IMR-90 (cell line): ENCODE results near the gene ZNF341. TPM values are rescaled to one million over a fixed set of nuclear protein-coding genes. Genes with fewer than 3 reads are reported as not detected.

ENCODE experiments used
- ATAC-seq: fragments of 200-7000 bp; cut with Tn5 transposase; 2 replicates; pipeline ENCODE4 v1.9.1; 2020; ENCODE audit warnings: low read depth, mild to moderate bottlenecking, moderate library complexity
- BruUV-seq: library from RNA; stranded (reverse); fragments of 400-500 nt; replicated peaks from 2 replicates; lab custom pipeline; 2021; lab: Mats Ljungman, UMichigan
- CTCF ChIA-PET: fragments of 300-600 bp; formaldehyde crosslinking; extraction: SDS; loops from one replicate; lab custom pipeline; 2021; ENCODE audit warnings: antibody characterized with exemption; lab: Yijun Ruan, JAX
- POLR2A ChIA-PET: fragments of 300-600 bp; sonication (Branson Sonifier 250); formaldehyde crosslinking; loops from one replicate; lab custom pipeline; 2022; ENCODE audit warnings: antibody characterized with exemption; ENCODE audit not compliant: unreplicated experiment; lab: Charles Lee
- DNase-seq: peaks from one replicate; pipeline ENCODE4 v3.0.0; 2013
- H2AFZ ChIP-seq: replicated peaks from 2 replicates; pipeline ENCODE3; 2013; ENCODE audit warnings: low read length, mild to moderate bottlenecking; ENCODE audit not compliant: poor library complexity
- H2AK5ac ChIP-seq: 2 replicates; pipeline ENCODE4 v1.6.1; 2013; ENCODE audit warnings: low read depth, low read length, inconsistent platforms
- H2AK9ac ChIP-seq: replicated peaks from 2 replicates; pipeline ENCODE3; 2013; ENCODE audit warnings: mild to moderate bottlenecking, low read depth, low read length, moderate library complexity; ENCODE audit not compliant: poor library complexity
- H2BK120ac ChIP-seq: 2 replicates; pipeline ENCODE4 v1.6.1; 2013; ENCODE audit warnings: low read depth, low read length, inconsistent platforms
- H2BK15ac ChIP-seq: 3 replicates; pipeline ENCODE4 v1.6.1; 2013; ENCODE audit warnings: low read depth, low read length, inconsistent platforms
- H2BK20ac ChIP-seq: 2 replicates; pipeline ENCODE4 v1.6.1; 2013; ENCODE audit warnings: low read depth, mild to moderate bottlenecking, inconsistent platforms, low read length, moderate library complexity
- H2BK5ac ChIP-seq: 2 replicates; pipeline ENCODE4 v1.6.1; 2013; ENCODE audit warnings: mild to moderate bottlenecking, low read depth, low read length, inconsistent platforms; ENCODE audit not compliant: poor library complexity, severe bottlenecking
- H3K14ac ChIP-seq: replicated peaks from 2 replicates; pipeline ENCODE4 v1.6.1; 2013; ENCODE audit warnings: low read depth, low read length, inconsistent platforms
- H3K18ac ChIP-seq: 2 replicates; pipeline ENCODE4 v1.6.1; 2013; ENCODE audit warnings: low read depth, low read length, control low read depth
- H3K23ac ChIP-seq: 2 replicates; pipeline ENCODE4 v1.6.1; 2013; ENCODE audit warnings: low read depth, low read length, inconsistent platforms
- H3K27ac ChIP-seq: 2 replicates; pipeline ENCODE4 v1.5.1; 2013; ENCODE audit warnings: mild to moderate bottlenecking, control low read depth, low read length; ENCODE audit not compliant: insufficient read depth
- H3K27me3 ChIP-seq: 2 replicates; pipeline ENCODE4 v1.6.1; 2013; ENCODE audit warnings: low read length; ENCODE audit not compliant: control insufficient read depth, insufficient read depth
- H3K36me3 ChIP-seq: 2 replicates; pipeline ENCODE4 v1.6.1; 2013; ENCODE audit warnings: low read length, mixed read lengths; ENCODE audit not compliant: control insufficient read depth, insufficient read depth
- H3K4ac ChIP-seq: 2 replicates; pipeline ENCODE4 v1.6.1; 2013; ENCODE audit warnings: low read depth, low read length, inconsistent platforms
- H3K4me1 ChIP-seq: 2 replicates; pipeline ENCODE4 v1.6.1; 2013; ENCODE audit warnings: low read length, mixed read lengths; ENCODE audit not compliant: control insufficient read depth, insufficient read depth
- H3K4me2 ChIP-seq: 2 replicates; pipeline ENCODE4 v1.6.1; 2013; ENCODE audit warnings: low read depth, mild to moderate bottlenecking, control low read depth, low read length, moderate library complexity
- H3K4me3 ChIP-seq: 2 replicates; pipeline ENCODE4 v1.5.1; 2013; ENCODE audit warnings: low read depth, mild to moderate bottlenecking, control low read depth, low read length, moderate library complexity; ENCODE audit not compliant: insufficient read depth
- H3K56ac ChIP-seq: 2 replicates; pipeline ENCODE4 v1.6.1; 2013; ENCODE audit warnings: low read length, inconsistent platforms; ENCODE audit not compliant: insufficient read depth; ENCODE audit errors: extremely low read depth
- H3K79me1 ChIP-seq, 2 experiments: 2 replicates each; pipeline ENCODE4 v1.6.1; 2013; ENCODE audit warnings: low read length in 2 of 2, inconsistent platforms in 1 of 2, low read depth in 1 of 2
- H3K9ac ChIP-seq: 2 replicates; pipeline ENCODE4 v1.6.1; 2013; ENCODE audit warnings: low read depth, low read length, control low read depth
- H3K9me1 ChIP-seq: 2 replicates; pipeline ENCODE4 v1.6.1; 2013; ENCODE audit warnings: low read length, inconsistent platforms; ENCODE audit not compliant: insufficient read depth
- H3K9me3 ChIP-seq: 2 replicates; pipeline ENCODE4 v1.6.1; 2013; ENCODE audit warnings: low read length; ENCODE audit not compliant: control insufficient read depth, insufficient read depth
- H4K20me1 ChIP-seq: 2 replicates; pipeline ENCODE4 v1.6.1; 2013; ENCODE audit warnings: low read length, inconsistent platforms; ENCODE audit not compliant: insufficient read depth
- H4K5ac ChIP-seq: 2 replicates; pipeline ENCODE4 v1.6.1; 2013; ENCODE audit warnings: mild to moderate bottlenecking, low read depth, low read length, control low read depth
- H4K8ac ChIP-seq, 2 experiments: 2 replicates each; pipeline ENCODE4 v1.6.1; 2013; ENCODE audit warnings: low read depth in 2 of 2, low read length in 2 of 2, control low read depth in 1 of 2, inconsistent platforms in 1 of 2
- H4K91ac ChIP-seq: 2 replicates; pipeline ENCODE4 v1.6.1; 2013; ENCODE audit warnings: low read depth, low read length, inconsistent platforms; ENCODE audit not compliant: insufficient read depth
- MAFK ChIP-seq: IDR thresholded peaks from 2 replicates; pipeline ENCODE4 v1.6.1; 2012; ENCODE audit warnings: low read depth, low read length, improper control_type of control experiment
- MXI1 ChIP-seq: IDR thresholded peaks from 2 replicates; pipeline ENCODE4 v1.6.1; 2012; ENCODE audit warnings: low read depth, mild to moderate bottlenecking, low read length, moderate library complexity, borderline replicate concordance
- POLR2A ChIP-seq: IDR thresholded peaks from 2 replicates; pipeline ENCODE4 v1.6.1; 2012; ENCODE audit warnings: mild to moderate bottlenecking, low read depth, low read length
- USF2 ChIP-seq: fragments of 150-350 bp; IDR thresholded peaks from 2 replicates; pipeline ENCODE4 v1.6.1; 2017; ENCODE audit warnings: mild to moderate bottlenecking, antibody characterized with exemption, low read length, low read depth
- WGBS, 2 experiments: methylation state at CpG; one replicate each; pipeline versions ENCODE4 v1.1.5 to v1.1.7; 2013; ENCODE audit warnings: missing lambda C conversion rate in 2 of 2; ENCODE audit not compliant: insufficient read length in 1 of 2; ENCODE audit errors: extremely low coverage in 2 of 2; 5-methylcytosine and 5-hydroxymethylcytosine counted together
- dilution Hi-C: fragments of 300-500 bp; cut with HindIII; formaldehyde crosslinking; loops from one replicate; pipeline ENCODE4 v1.14.3; 2018; ENCODE audit warnings: low sequenced_read_pairs; ENCODE audit not compliant: unreplicated experiment
- in situ Hi-C: fragments of 300-500 bp; cut with MboI; formaldehyde crosslinking; loops from 3 replicates; pipeline ENCODE4 v1.14.3; 2019; ENCODE audit warnings: low sequenced_read_pairs, inconsistent platforms, mixed read lengths
- intact Hi-C: fragments of 100-400 bp; cut with micrococcal nuclease; formaldehyde crosslinking; loops from 2 replicates; pipeline ENCODE4 v1.10.0; 2022
- polyA plus RNA-seq, 3 experiments: library from polyadenylated mRNA; depleted of rRNA; stranded (reverse); fragments of >200 nt; gene quantifications; 2 replicates each; pipeline ENCODE4 v1.2.3, GENCODE V29; 2012; ENCODE audit warnings: low replicate concordance in 1 of 3
- total RNA-seq: library from RNA; depleted of rRNA; stranded (reverse); fragments of >200 nt; gene quantifications from 2 replicates; pipeline ENCODE4 v1.2.3, GENCODE V29; 2012

ZNF341 gene
- total and polyA plus RNA-seq, 2 of the 4 experiments (the other 2 are of a cell fraction) = 1.1 to 3.4 TPM

GRCh38 chr20:33770005-33770404 is 38.2 kb downstream of the ZNF341 start:
- no peaks in the 10 kb centered on the region for H3K4me1 ChIP-seq
- H4K5ac ChIP-seq = no peak overlapping the region
- no peak overlapping the region for H3K4me3 ChIP-seq
- ATAC-seq = no peak
- no peak overlapping the region for H2BK15ac ChIP-seq
- in situ Hi-C loops = no loop called here
- H4K20me1 ChIP-seq = no peaks in the 10 kb centered on the region
- intact Hi-C loops = no loop called here
- no peak overlapping the region for H4K8ac ChIP-seq
- no peak overlapping the region for H3K9ac ChIP-seq
- no peak overlapping the region for H2AK9ac ChIP-seq
- no peak overlapping the region for H3K18ac ChIP-seq
- H2AK5ac ChIP-seq = no peak overlapping the region
- no peak overlapping the region for H2AFZ ChIP-seq
- DNase-seq = no peak
- no peak overlapping the region for H3K27ac ChIP-seq
- H3K9me3 ChIP-seq = no peaks in the 10 kb centered on the region
- no peak overlapping the region for H3K4ac ChIP-seq
- no peak overlapping the region for H3K14ac ChIP-seq
- H3K4me2 ChIP-seq = no peak overlapping the region
- TF ChIP-seq POLR2A = no peak
- no peak for TF ChIP-seq MAFK
- TF ChIP-seq MXI1 = no peak
- TF ChIP-seq USF2 = no peak
- dilution Hi-C loops = no loop called here
- H2BK5ac ChIP-seq = no peak overlapping the region
- H3K56ac ChIP-seq = no peak overlapping the region
- peaks cover 2% of the 10 kb centered on the region; the same call in 1 of the 2 replicates for H3K9me1 ChIP-seq
- 100% methylated on average over 1 of the region's 10 CpGs; no CpG with 5 or more reads in 1 of the 2 experiments for WGBS, 2 experiments
- H3K27me3 ChIP-seq = no peaks in the 10 kb centered on the region
- BruUV-seq = no TSS peak
- no peak overlapping the region for H3K23ac ChIP-seq
- ChIA-PET POLR2A (no interaction called here), CTCF (no interaction called here)
- no peak overlapping the region for H4K91ac ChIP-seq
- no peak overlapping the region for H2BK120ac ChIP-seq
- peaks cover 7% of the 10 kb centered on the region; the same call in 1 of the 2 replicates for H3K36me3 ChIP-seq
- H2BK20ac ChIP-seq = no peak overlapping the region
- H3K79me1 ChIP-seq = no peaks in the 10 kb centered on the region
